Measurements from ENCODE around the gene ZNF205. TPM values are rescaled to one million over a fixed set of nuclear protein-coding genes. Genes with fewer than 3 reads are reported as not detected.
"Not testable (repeated sequence)": the region's sequence is repeated elsewhere in the genome, so short reads cannot be mapped to it uniquely, and the experiment has no call there.

Gene ZNF205
- total RNA-seq, 4 donors from 2014 or later, result 11.6 to 25.8 (median 20.4) TPM

- Histone ChIP-seq H3K36me3 (no peaks in the 10 kb centered on the region), H3K9me3 (no peaks in the 10 kb centered on the region), H3K4me1 (no peaks in the 10 kb centered on the region), H3K27me3 (no peaks in the 10 kb centered on the region), H3K4me3 (no peak overlapping the region), H3K27ac (no peak overlapping the region)
- ATAC-seq, result no peak
- TF ChIP-seq POLR2A (IDR thresholded peaks at IDR 0.05) (no peak), CTCF (IDR thresholded peaks at IDR 0.05) (no peak), POLR2AphosphoS5 (IDR thresholded peaks at IDR 0.05) (no peak), EP300 (IDR thresholded peaks at IDR 0.05) (no peak)
- WGBS, 2 donors (ENCODE audit: low coverage in 1 of 2), result 84% methylated on average over 6 to 17 of the region's 17 CpGs
Observed at GRCh38 chr16:3080024-3080423, 32.4 kb upstream of the ZNF205 start.

GRCh38 chr16:3081957-3082356 is 30.4 kb upstream of the ZNF205 start:
- not testable (repeated sequence) for H3K9me3 ChIP-seq, H3K4me3 ChIP-seq, H3K36me3 ChIP-seq, H3K27me3 ChIP-seq, ATAC-seq, H3K27ac ChIP-seq, H3K4me1 ChIP-seq
- 80% methylated on average over 2 of the region's 13 CpGs; no CpG with 5 or more reads in 1 of the 2 donors for WGBS, 2 donors (ENCODE audit: low coverage in 1 of 2)

GRCh38 chr16:3083408-3083807 is 29.0 kb upstream of the ZNF205 start:
- not testable (repeated sequence) for H3K9me3 ChIP-seq, H3K4me3 ChIP-seq, H3K27ac ChIP-seq, H3K36me3 ChIP-seq, ATAC-seq, H3K27me3 ChIP-seq
- H3K4me1 ChIP-seq, result peaks cover 0 to 18% (median 0%) of the 10 kb centered on the region in 3 donors
- 84 to 100% methylated on average over 1 to 5 of the region's 8 CpGs for WGBS, 2 donors (ENCODE audit: low coverage in 1 of 2)

GRCh38 chr16:3084491-3084890 is 27.9 kb upstream of the ZNF205 start:
- no peak for ATAC-seq
- H3K27me3 ChIP-seq, result peaks cover 4% of the 10 kb centered on the region
- WGBS, 2 donors (ENCODE audit: low coverage in 1 of 2), result 100% methylated on average over 1 of the region's 1 CpG; no CpG with 5 or more reads in 1 of the 2 donors
- no peak overlapping the region for H3K27ac ChIP-seq
- peaks cover 0 to 18% (median 0%) of the 10 kb centered on the region in 3 donors for H3K4me1 ChIP-seq
- H3K36me3 ChIP-seq, result no peaks in the 10 kb centered on the region
- no peaks in the 10 kb centered on the region for H3K9me3 ChIP-seq
- no peak for TF ChIP-seq POLR2AphosphoS5 (IDR thresholded peaks at IDR 0.05)
- no peak for TF ChIP-seq EP300 (IDR thresholded peaks at IDR 0.05)
- no peak for TF ChIP-seq CTCF (IDR thresholded peaks at IDR 0.05)
- no peak for TF ChIP-seq POLR2A (IDR thresholded peaks at IDR 0.05)
- no peak overlapping the region for H3K4me3 ChIP-seq

- no peak for TF ChIP-seq CTCF (IDR thresholded peaks at IDR 0.05)
- TF ChIP-seq POLR2AphosphoS5 (IDR thresholded peaks at IDR 0.05), result no peak
- no peak for TF ChIP-seq POLR2A (IDR thresholded peaks at IDR 0.05)
- no peak for TF ChIP-seq EP300 (IDR thresholded peaks at IDR 0.05)
- Histone ChIP-seq H3K4me1 (peaks cover 0 to 18% (median 0%) of the 10 kb centered on the region in 3 donors), H3K9me3 (no peaks in the 10 kb centered on the region), H3K27ac (no peak overlapping the region), H3K27me3 (peaks cover 11% of the 10 kb centered on the region), H3K4me3 (no peak overlapping the region), H3K36me3 (no peaks in the 10 kb centered on the region)
- 80 to 93% methylated on average over 5 to 7 of the region's 7 CpGs for WGBS, 2 donors (ENCODE audit: low coverage in 1 of 2)
- no peak for ATAC-seq
Observed at GRCh38 chr16:3084969-3085670, 27.3 kb upstream of the ZNF205 start.

- TF ChIP-seq EP300 (IDR thresholded peaks at IDR 0.05) (no peak), CTCF (IDR thresholded peaks at IDR 0.05) (no peak), POLR2A (IDR thresholded peaks at IDR 0.05) (no peak), POLR2AphosphoS5 (IDR thresholded peaks at IDR 0.05) (no peak)
- 70 to 97% methylated on average over 6 to 7 of the region's 17 CpGs for WGBS, 2 donors (ENCODE audit: low coverage in 1 of 2)
- peak overlapping the region in 2 of 4 donors; percentile 62 to 65 for H3K27ac ChIP-seq
- H3K27me3 ChIP-seq, result peaks cover 14% of the 10 kb centered on the region
- no peak for ATAC-seq
- no peaks in the 10 kb centered on the region for H3K9me3 ChIP-seq
- peaks cover 0 to 18% (median 0%) of the 10 kb centered on the region in 3 donors for H3K4me1 ChIP-seq
- H3K4me3 ChIP-seq, result peak overlapping the region in 1 of 2 donors; percentile 40
- no peaks in the 10 kb centered on the region for H3K36me3 ChIP-seq
Observed at GRCh38 chr16:3085868-3086595, 26.4 kb upstream of the ZNF205 start.
